NB4 (cell line): Measurements from ENCODE around the gene GPN3.

Experiments
- CTCF ChIP-seq: IDR thresholded peaks from one replicate; pipeline ENCODE4 v1.5.1; 2012; ENCODE audit warnings: low read depth, low read length
- POLR2A ChIP-seq: IDR thresholded peaks from 2 replicates; pipeline ENCODE4 v1.6.1; 2011; ENCODE audit warnings: mild to moderate bottlenecking; ENCODE audit not compliant: insufficient read length; ENCODE audit errors: extremely low read depth
- TF ChIP-seq, protein P1 (sequence below): IDR thresholded peaks from 2 replicates; pipeline ENCODE4 v1.6.1; 2011; ENCODE audit warnings: low read depth, low read length

- TF ChIP-seq POLR2A (no peak), CTCF (no peak)
- TF ChIP-seq, protein P1, sequence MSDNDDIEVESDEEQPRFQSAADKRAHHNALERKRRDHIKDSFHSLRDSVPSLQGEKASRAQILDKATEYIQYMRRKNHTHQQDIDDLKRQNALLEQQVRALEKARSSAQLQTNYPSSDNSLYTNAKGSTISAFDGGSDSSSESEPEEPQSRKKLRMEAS: no peak
Measured at GRCh38 chr12:110503432-110503831, 35.4 kb upstream of the GPN3 start.
